Keratinocyte (primary cell): ENCODE results near the gene TBC1D7. TPM values are rescaled to one million over a fixed set of nuclear protein-coding genes. Genes with fewer than 3 reads are reported as not detected.

Source experiments
- DNase-seq: peaks from one replicate; pipeline ENCODE4 v3.0.0-alpha.2; 2011; ENCODE audit warnings: low read depth, missing footprints, low spot score
- FAIRE-seq: peaks from 2 replicates; lab custom pipeline; 2011; peaks lifted over from hg19 to GRCh38; lab: Jason Lieb, UNC
- H2AFZ ChIP-seq: 2 replicates; pipeline ENCODE4 v1.6.0; 2012; ENCODE audit warnings: low read length, control low read depth, inconsistent platforms; ENCODE audit not compliant: control insufficient read depth
- H3K27ac ChIP-seq: 2 replicates; pipeline ENCODE4 v1.5.1; 2011; ENCODE audit warnings: low read length; ENCODE audit not compliant: control insufficient read depth, insufficient read depth
- H3K27me3 ChIP-seq: 3 replicates; pipeline ENCODE4 v1.6.0; 2011; ENCODE audit warnings: low read length; ENCODE audit not compliant: control insufficient read depth, insufficient read depth; ENCODE audit errors: extremely low read depth
- H3K36me3 ChIP-seq, 2 experiments: 2 replicates in 1 of 2; 3 replicates in 1 of 2; pipeline ENCODE4 v1.5.1; 2011; ENCODE audit warnings: low read length in 2 of 2, mild to moderate bottlenecking in 1 of 2; ENCODE audit not compliant: control insufficient read depth in 2 of 2, insufficient read depth in 2 of 2; ENCODE audit errors: extremely low read depth in 1 of 2
- H3K4me1 ChIP-seq: 3 replicates; pipeline ENCODE4 v1.5.1; 2011; ENCODE audit warnings: low read length; ENCODE audit not compliant: control insufficient read depth, insufficient read depth; ENCODE audit errors: extremely low read depth
- H3K4me2 ChIP-seq: 3 replicates; pipeline ENCODE4 v1.6.0; 2011; ENCODE audit warnings: low read depth, low read length; ENCODE audit not compliant: control insufficient read depth, insufficient read depth; ENCODE audit errors: extremely low read depth
- H3K4me3 ChIP-seq, 3 experiments: fragments of 200-600 bp in 1 of 3; sonication (generic) in 1 of 3; 2 replicates in 2 of 3; 3 replicates in 1 of 3; pipeline ENCODE4 v1.5.1; 2011 to 2016; ENCODE audit warnings: low read length in 3 of 3, mild to moderate bottlenecking in 3 of 3, control low read depth in 2 of 3, inconsistent platforms in 1 of 3, low read depth in 1 of 3, mixed read lengths in 1 of 3, mixed run types in 1 of 3, moderate library complexity in 1 of 3; ENCODE audit not compliant: control insufficient read depth in 2 of 3, insufficient read depth in 2 of 3; ENCODE audit errors: extremely low read depth in 1 of 3
- H3K79me2 ChIP-seq: 2 replicates; pipeline ENCODE4 v1.6.0; 2012; ENCODE audit warnings: low read length; ENCODE audit not compliant: control insufficient read depth, insufficient read depth
- H3K9ac ChIP-seq: 3 replicates; pipeline ENCODE4 v1.6.0; 2011; ENCODE audit warnings: low read length; ENCODE audit not compliant: control insufficient read depth, insufficient read depth; ENCODE audit errors: extremely low read depth
- H3K9me1 ChIP-seq: 3 replicates; pipeline ENCODE4 v1.6.0; 2011; ENCODE audit warnings: low read length; ENCODE audit not compliant: control insufficient read depth, insufficient read depth; ENCODE audit errors: extremely low read depth
- H3K9me3 ChIP-seq: 2 replicates; pipeline ENCODE4 v1.5.1; 2012; ENCODE audit warnings: low read depth, low read length; ENCODE audit not compliant: control insufficient read depth
- H4K20me1 ChIP-seq: 3 replicates; pipeline ENCODE4 v1.6.0; 2011; ENCODE audit warnings: low read length; ENCODE audit not compliant: control insufficient read depth, insufficient read depth; ENCODE audit errors: extremely low read depth
- EZH2 ChIP-seq: IDR thresholded peaks from one replicate; pipeline ENCODE4 v1.6.1; 2012; ENCODE audit warnings: inconsistent platforms, mild to moderate bottlenecking, low read length, moderate library complexity
- dilution Hi-C: fragments of 300-500 bp; cut with MboI; formaldehyde crosslinking; loops from one replicate; pipeline ENCODE4 v1.7.0; 2020; ENCODE audit warnings: low sequenced_read_pairs; ENCODE audit not compliant: extremely low pct_ligation_motif_present
- polyA plus RNA-seq, 5 experiments: library from polyadenylated mRNA; depleted of rRNA in 3 of 5; stranded (reverse) in 3 of 5; stranded (forward) in 1 of 5; unstranded in 1 of 5; fragments of >200 nt; gene quantifications; 1 replicate in 1 of 5; 2 replicates in 3 of 5; 3 replicates in 1 of 5; pipeline versions ENCODE4 v1.2.1 to v1.2.3, GENCODE V29; 2011 to 2012; ENCODE audit warnings: missing spikeins in 2 of 5, low read depth in 1 of 5, low replicate concordance in 1 of 5
- TF ChIP-seq, protein P1 (sequence below), 3 experiments: IDR thresholded peaks in 1 of 3; conservative IDR thresholded peaks in 1 of 3; optimal IDR thresholded peaks in 1 of 3; 2 replicates in 2 of 3; 3 replicates in 1 of 3; pipeline versions ENCODE3 to v1.5.1; 2011; ENCODE audit warnings: low read length in 3 of 3, mild to moderate bottlenecking in 3 of 3, moderate library complexity in 2 of 3, control low read depth in 1 of 3, inconsistent platforms in 1 of 3; ENCODE audit not compliant: insufficient read depth in 2 of 3; ENCODE audit errors: extremely low read depth in 1 of 3

Gene TBC1D7
- polyA plus RNA-seq, 1 donor (not counting 4 experiments of a cell fraction or from before 2014, with no cell fraction given) = 30.4 TPM

DNA sequence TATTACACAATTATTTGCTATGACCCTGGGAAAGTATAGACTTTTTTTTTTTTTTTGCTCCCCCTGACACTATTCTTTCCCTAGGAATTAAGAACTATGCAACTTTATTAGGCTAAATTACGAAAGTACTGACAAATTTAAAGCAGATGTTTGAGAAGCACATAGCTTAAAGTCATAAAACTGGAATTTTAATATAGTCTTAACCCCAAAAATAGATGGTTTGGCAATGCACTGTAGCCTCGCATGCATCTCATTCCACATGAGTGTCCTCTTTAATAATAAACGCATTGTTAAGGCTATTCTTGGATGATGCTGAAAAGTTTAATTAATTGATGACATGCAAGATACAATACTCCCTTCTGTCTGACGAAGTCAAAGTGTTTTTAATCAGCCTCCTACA, 49.3 kb downstream of the TBC1D7 start:
- TF ChIP-seq, protein P1, sequence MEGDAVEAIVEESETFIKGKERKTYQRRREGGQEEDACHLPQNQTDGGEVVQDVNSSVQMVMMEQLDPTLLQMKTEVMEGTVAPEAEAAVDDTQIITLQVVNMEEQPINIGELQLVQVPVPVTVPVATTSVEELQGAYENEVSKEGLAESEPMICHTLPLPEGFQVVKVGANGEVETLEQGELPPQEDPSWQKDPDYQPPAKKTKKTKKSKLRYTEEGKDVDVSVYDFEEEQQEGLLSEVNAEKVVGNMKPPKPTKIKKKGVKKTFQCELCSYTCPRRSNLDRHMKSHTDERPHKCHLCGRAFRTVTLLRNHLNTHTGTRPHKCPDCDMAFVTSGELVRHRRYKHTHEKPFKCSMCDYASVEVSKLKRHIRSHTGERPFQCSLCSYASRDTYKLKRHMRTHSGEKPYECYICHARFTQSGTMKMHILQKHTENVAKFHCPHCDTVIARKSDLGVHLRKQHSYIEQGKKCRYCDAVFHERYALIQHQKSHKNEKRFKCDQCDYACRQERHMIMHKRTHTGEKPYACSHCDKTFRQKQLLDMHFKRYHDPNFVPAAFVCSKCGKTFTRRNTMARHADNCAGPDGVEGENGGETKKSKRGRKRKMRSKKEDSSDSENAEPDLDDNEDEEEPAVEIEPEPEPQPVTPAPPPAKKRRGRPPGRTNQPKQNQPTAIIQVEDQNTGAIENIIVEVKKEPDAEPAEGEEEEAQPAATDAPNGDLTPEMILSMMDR (optimal IDR thresholded peaks at IDR 0.05 in 1 of 3, IDR thresholded peaks at IDR 0.05 in 1 of 3, conservative IDR thresholded peaks at IDR 0.05 in 1 of 3; ENCODE audit: extremely low read depth in 1 of 3, insufficient read depth in 2 of 3, low read length in 3 of 3) = no peak
- TF ChIP-seq EZH2 = no peak
- no peaks in the 10 kb centered on the region for H3K9me3 ChIP-seq
- dilution Hi-C loops = no loop called here
- no peaks in the 10 kb centered on the region for H3K4me1 ChIP-seq
- no peak overlapping the region for H2AFZ ChIP-seq
- no peak overlapping the region for H3K4me3 ChIP-seq
- DNase-seq (no peak), FAIRE-seq (no peak)
- H3K4me2 ChIP-seq = no peak overlapping the region
- no peaks in the 10 kb centered on the region for H4K20me1 ChIP-seq
- no peaks in the 10 kb centered on the region for H3K9me1 ChIP-seq
- H3K79me2 ChIP-seq = no peaks in the 10 kb centered on the region
- H3K36me3 ChIP-seq = no peaks in the 10 kb centered on the region
- no peak overlapping the region for H3K9ac ChIP-seq
- no peaks in the 10 kb centered on the region for H3K27me3 ChIP-seq
- H3K27ac ChIP-seq = no peak overlapping the region

DNA sequence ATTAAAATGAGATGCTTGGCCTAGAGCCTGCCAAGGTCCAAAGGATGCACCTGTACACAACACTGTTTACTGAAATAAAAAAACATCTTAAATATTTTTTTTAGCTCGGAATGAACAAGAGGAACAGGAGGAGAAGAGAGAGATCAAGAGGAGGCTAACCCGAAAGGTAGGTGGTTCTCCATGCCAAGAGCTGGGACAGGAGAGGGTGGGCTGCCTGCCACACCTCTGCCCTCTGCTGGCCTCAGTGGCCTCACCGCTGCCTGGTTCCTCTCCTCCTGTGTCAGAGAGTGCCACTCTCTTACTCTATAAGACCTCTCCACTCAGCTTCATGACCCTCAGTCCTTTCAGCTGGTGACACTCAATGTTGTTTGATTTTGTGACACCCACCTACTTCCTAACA, 50.2 kb downstream of the TBC1D7 start:
- H3K4me1 ChIP-seq = no peaks in the 10 kb centered on the region
- no peak overlapping the region for H3K27ac ChIP-seq
- dilution Hi-C loops = no loop called here
- DNase-seq (no peak), FAIRE-seq (no peak)
- H3K27me3 ChIP-seq = no peaks in the 10 kb centered on the region
- no peak for TF ChIP-seq EZH2
- TF ChIP-seq, protein P1 (optimal IDR thresholded peaks at IDR 0.05 in 1 of 3, IDR thresholded peaks at IDR 0.05 in 1 of 3, conservative IDR thresholded peaks at IDR 0.05 in 1 of 3; ENCODE audit: extremely low read depth in 1 of 3, insufficient read depth in 2 of 3, low read length in 3 of 3) = peak in 2 of 3 experiments; percentile 20 to 63
- H3K79me2 ChIP-seq = no peaks in the 10 kb centered on the region
- no peaks in the 10 kb centered on the region for H3K9me1 ChIP-seq
- H3K36me3 ChIP-seq = no peaks in the 10 kb centered on the region
- H3K9ac ChIP-seq = no peak overlapping the region
- no peaks in the 10 kb centered on the region for H4K20me1 ChIP-seq
- no peak overlapping the region for H2AFZ ChIP-seq
- H3K4me2 ChIP-seq = no peak overlapping the region
- H3K4me3 ChIP-seq = no peak overlapping the region
- H3K9me3 ChIP-seq = no peaks in the 10 kb centered on the region
